ENCODE results near the gene NCCRP1.

The NCCRP1 gene

GRCh38 chr19:39164289-39164688 is 32.5 kb upstream of the NCCRP1 start:
- no peak for FAIRE-seq
- no peak for DNase-seq (ENCODE audit: low spot score)

- DNase-seq (ENCODE audit: low spot score), result no peak
- FAIRE-seq, result no peak
Measured at GRCh38 chr19:39165857-39166256, 30.9 kb upstream of the NCCRP1 start.

GRCh38 chr19:39166571-39167391 is 30.0 kb upstream of the NCCRP1 start:
- DNase-seq (ENCODE audit: low spot score) (no peak), FAIRE-seq (no peak)

- no peak for FAIRE-seq
- no peak for DNase-seq (ENCODE audit: low spot score)
Measured at GRCh38 chr19:39167461-39168257, 29.1 kb upstream of the NCCRP1 start.

- no peak for FAIRE-seq
- no peak for DNase-seq (ENCODE audit: low spot score)
Measured at GRCh38 chr19:39168258-39169142, 28.3 kb upstream of the NCCRP1 start.

GRCh38 chr19:39169143-39169810 is 27.5 kb upstream of the NCCRP1 start:
- DNase-seq (ENCODE audit: low spot score) (no peak), FAIRE-seq (no peak)

- DNase-seq (ENCODE audit: low spot score) (no peak), FAIRE-seq (no peak)
Measured at GRCh38 chr19:39170386-39171231, 26.2 kb upstream of the NCCRP1 start.

GRCh38 chr19:39171479-39172465 is 25.0 kb upstream of the NCCRP1 start:
- DNase-seq (ENCODE audit: low spot score) (no peak), FAIRE-seq (no peak)

GRCh38 chr19:39172700-39173501 is 23.9 kb upstream of the NCCRP1 start:
- FAIRE-seq (no peak), DNase-seq (ENCODE audit: low spot score) (no peak)

GRCh38 chr19:39173502-39173991 is 23.2 kb upstream of the NCCRP1 start:
- DNase-seq (ENCODE audit: low spot score) (no peak), FAIRE-seq (no peak)

GRCh38 chr19:39174142-39174541 is 22.6 kb upstream of the NCCRP1 start:
- DNase-seq (ENCODE audit: low spot score), result no peak
- FAIRE-seq, result no peak

GRCh38 chr19:39174558-39175544 is 21.9 kb upstream of the NCCRP1 start:
- no peak for DNase-seq (ENCODE audit: low spot score)
- no peak for FAIRE-seq

- no peak for DNase-seq (ENCODE audit: low spot score)
- FAIRE-seq, result no peak
Measured at GRCh38 chr19:39175564-39175963, 21.2 kb upstream of the NCCRP1 start.

GRCh38 chr19:39177110-39177699 is 19.6 kb upstream of the NCCRP1 start:
- FAIRE-seq (no peak), DNase-seq (ENCODE audit: low spot score) (no peak)

- DNase-seq (ENCODE audit: low spot score), result no peak
- FAIRE-seq, result no peak
Measured at GRCh38 chr19:39177736-39178135, 19.0 kb upstream of the NCCRP1 start.

GRCh38 chr19:39178296-39179006 is 18.3 kb upstream of the NCCRP1 start:
- DNase-seq (ENCODE audit: low spot score) (no peak), FAIRE-seq (no peak)
